Measurements from ENCODE around the gene CFAP300. TPM values are rescaled to one million over a fixed set of nuclear protein-coding genes. Genes with fewer than 3 reads are reported as not detected.

CFAP300 gene
- polyA plus RNA-seq, 1 of the 3 experiments (the other 2 are of a cell fraction): 1.5 TPM

DNA sequence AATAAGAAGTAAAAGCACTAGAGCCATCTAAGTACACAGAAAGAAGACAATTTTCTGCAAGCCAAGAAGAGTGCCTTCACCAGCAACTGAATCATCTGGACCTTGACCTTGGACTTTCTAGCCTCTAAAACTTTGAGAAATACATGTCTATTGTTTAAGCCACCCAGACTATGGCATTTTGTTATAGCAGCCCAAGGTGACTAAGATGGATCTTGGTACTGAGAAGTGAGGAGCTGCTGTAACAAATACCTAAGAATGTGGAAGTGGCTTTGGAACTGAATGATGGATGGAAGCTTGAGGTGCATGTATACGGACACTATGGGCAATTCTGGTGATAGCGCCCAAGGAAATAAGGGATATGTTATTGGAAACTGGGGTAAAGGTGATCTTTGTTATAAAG, 14.9 kb downstream of the CFAP300 start (continued):
- TF ChIP-seq, protein P1, sequence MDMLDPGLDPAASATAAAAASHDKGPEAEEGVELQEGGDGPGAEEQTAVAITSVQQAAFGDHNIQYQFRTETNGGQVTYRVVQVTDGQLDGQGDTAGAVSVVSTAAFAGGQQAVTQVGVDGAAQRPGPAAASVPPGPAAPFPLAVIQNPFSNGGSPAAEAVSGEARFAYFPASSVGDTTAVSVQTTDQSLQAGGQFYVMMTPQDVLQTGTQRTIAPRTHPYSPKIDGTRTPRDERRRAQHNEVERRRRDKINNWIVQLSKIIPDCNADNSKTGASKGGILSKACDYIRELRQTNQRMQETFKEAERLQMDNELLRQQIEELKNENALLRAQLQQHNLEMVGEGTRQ (IDR thresholded peaks at IDR 0.05; ENCODE audit: borderline replicate concordance, low read depth, low read length): no peak
- TF ChIP-seq, protein P2, sequence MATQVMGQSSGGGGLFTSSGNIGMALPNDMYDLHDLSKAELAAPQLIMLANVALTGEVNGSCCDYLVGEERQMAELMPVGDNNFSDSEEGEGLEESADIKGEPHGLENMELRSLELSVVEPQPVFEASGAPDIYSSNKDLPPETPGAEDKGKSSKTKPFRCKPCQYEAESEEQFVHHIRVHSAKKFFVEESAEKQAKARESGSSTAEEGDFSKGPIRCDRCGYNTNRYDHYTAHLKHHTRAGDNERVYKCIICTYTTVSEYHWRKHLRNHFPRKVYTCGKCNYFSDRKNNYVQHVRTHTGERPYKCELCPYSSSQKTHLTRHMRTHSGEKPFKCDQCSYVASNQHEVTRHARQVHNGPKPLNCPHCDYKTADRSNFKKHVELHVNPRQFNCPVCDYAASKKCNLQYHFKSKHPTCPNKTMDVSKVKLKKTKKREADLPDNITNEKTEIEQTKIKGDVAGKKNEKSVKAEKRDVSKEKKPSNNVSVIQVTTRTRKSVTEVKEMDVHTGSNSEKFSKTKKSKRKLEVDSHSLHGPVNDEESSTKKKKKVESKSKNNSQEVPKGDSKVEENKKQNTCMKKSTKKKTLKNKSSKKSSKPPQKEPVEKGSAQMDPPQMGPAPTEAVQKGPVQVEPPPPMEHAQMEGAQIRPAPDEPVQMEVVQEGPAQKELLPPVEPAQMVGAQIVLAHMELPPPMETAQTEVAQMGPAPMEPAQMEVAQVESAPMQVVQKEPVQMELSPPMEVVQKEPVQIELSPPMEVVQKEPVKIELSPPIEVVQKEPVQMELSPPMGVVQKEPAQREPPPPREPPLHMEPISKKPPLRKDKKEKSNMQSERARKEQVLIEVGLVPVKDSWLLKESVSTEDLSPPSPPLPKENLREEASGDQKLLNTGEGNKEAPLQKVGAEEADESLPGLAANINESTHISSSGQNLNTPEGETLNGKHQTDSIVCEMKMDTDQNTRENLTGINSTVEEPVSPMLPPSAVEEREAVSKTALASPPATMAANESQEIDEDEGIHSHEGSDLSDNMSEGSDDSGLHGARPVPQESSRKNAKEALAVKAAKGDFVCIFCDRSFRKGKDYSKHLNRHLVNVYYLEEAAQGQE (IDR thresholded peaks at IDR 0.05; ENCODE audit: low read depth, low read length): no peak
- no peak for TF ChIP-seq NFIC (IDR thresholded peaks at IDR 0.05; ENCODE audit: borderline replicate concordance)
- TF ChIP-seq TEAD4 (IDR thresholded peaks at IDR 0.05; ENCODE audit: borderline replicate concordance, insufficient read depth): no peak
- TF ChIP-seq EP300 (IDR thresholded peaks at IDR 0.05; ENCODE audit: borderline replicate concordance in 1 of 2, low read depth in 1 of 2, low read length in 1 of 2): no peak
- no peak for TF ChIP-seq FOXJ3 (CRISPR knock-in tag; IDR thresholded peaks at IDR 0.05)

DNA sequence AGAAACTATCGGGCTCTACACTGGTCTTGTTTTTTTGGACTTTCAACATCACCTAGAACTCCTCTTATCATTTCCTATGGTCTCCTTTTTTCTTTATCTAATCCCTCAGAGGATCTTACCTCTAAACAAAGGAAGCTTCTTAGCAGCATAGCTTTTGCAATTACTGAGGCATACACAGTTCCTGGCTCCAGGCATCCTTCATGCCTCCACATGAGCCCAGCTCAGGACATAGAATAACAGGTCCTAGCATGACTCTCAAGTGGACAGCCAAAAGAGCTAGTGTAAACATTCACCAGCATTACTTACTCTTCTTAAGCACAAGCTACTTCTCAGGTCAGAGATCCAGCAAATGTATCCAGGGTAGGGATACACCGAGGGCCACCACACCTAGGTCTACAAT, 17.1 kb downstream of the CFAP300 start:
- no peak overlapping the region for H3K4me3 ChIP-seq (ENCODE audit: low read depth in 2 of 2, low read length in 1 of 2)
- no peaks in the 10 kb centered on the region for H3K79me2 ChIP-seq (ENCODE audit: insufficient read depth)
- no peak overlapping the region for H2AFZ ChIP-seq (ENCODE audit: low read depth)
- no peaks in the 10 kb centered on the region for H3K4me1 ChIP-seq (ENCODE audit: control insufficient read depth in 1 of 2, insufficient read depth in 2 of 2, low read depth in 1 of 2, low read length in 1 of 2)
- ChIA-PET CTCF (no interaction called here), POLR2A (interaction anchor here (0.6 kb wide), 1 partner anchor 22 kb away, joined by 3 read pairs; no protein-coding TSS in a partner anchor)
- H3F3A ChIP-seq (replicated peaks; ENCODE audit: insufficient read depth): no peaks in the 10 kb centered on the region
- no peak overlapping the region for H3K4me2 ChIP-seq
- no peaks in the 10 kb centered on the region for H3K9me3 ChIP-seq
- TF ChIP-seq ELF1 (IDR thresholded peaks at IDR 0.05) (no peak), RXRA (IDR thresholded peaks at IDR 0.05; ENCODE audit: borderline replicate concordance, low read depth) (no peak), EZH2phosphoT487 (IDR thresholded peaks at IDR 0.05; ENCODE audit: borderline replicate concordance, low read depth) (no peak), MEF2A (IDR thresholded peaks at IDR 0.05; ENCODE audit: borderline replicate concordance, low read depth) (no peak), GATA2 (CRISPR knock-in tag; IDR thresholded peaks at IDR 0.05) (no peak), FOSL2 (IDR thresholded peaks at IDR 0.05; ENCODE audit: borderline replicate concordance, low read depth) (no peak)
- TF ChIP-seq, protein P3, sequence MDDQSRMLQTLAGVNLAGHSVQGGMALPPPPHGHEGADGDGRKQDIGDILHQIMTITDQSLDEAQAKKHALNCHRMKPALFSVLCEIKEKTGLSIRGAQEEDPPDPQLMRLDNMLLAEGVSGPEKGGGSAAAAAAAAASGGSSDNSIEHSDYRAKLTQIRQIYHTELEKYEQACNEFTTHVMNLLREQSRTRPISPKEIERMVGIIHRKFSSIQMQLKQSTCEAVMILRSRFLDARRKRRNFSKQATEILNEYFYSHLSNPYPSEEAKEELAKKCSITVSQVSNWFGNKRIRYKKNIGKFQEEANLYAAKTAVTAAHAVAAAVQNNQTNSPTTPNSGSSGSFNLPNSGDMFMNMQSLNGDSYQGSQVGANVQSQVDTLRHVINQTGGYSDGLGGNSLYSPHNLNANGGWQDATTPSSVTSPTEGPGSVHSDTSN (IDR thresholded peaks at IDR 0.05): no peak
- WGBS (ENCODE audit: low lambda C conversion rate): 33% methylated on average over 2 of the region's 2 CpGs
- no peaks in the 10 kb centered on the region for H3K27me3 ChIP-seq (ENCODE audit: insufficient read depth)
- H3K36me3 ChIP-seq (replicated peaks in 1 of 2; ENCODE audit: control insufficient read depth in 1 of 2, insufficient read depth in 2 of 2, low read length in 1 of 2): no peaks in the 10 kb centered on the region
- no peak overlapping the region for H3K9ac ChIP-seq
- no peak for DNase-seq
- H3K27ac ChIP-seq (ENCODE audit: low read depth in 2 of 2, low read length in 1 of 2): no peak overlapping the region
- H4K20me1 ChIP-seq (ENCODE audit: insufficient read depth): no peaks in the 10 kb centered on the region
- H3K9me2 ChIP-seq: no peaks in the 10 kb centered on the region
